Smooth muscle cell (in vitro differentiated cells): ENCODE results near the gene CC2D2B. TPM values are rescaled to one million over a fixed set of nuclear protein-coding genes. Genes with fewer than 3 reads are reported as not detected.

ENCODE experiments used
- DNase-seq: peaks from one replicate; lab custom pipeline; 2025; ENCODE audit not compliant: unreplicated experiment; lab: John Stamatoyannopoulos, UW
- H2AFZ ChIP-seq: fragments of 200-600 bp; sonication (generic); 2 replicates; pipeline ENCODE4 v1.6.0; 2016; ENCODE audit warnings: antibody characterized with exemption, low read depth, mild to moderate bottlenecking
- H3F3A ChIP-seq: fragments of 200-600 bp; sonication (generic); 2 replicates; pipeline ENCODE4 v1.6.0; 2017; ENCODE audit warnings: antibody characterized with exemption, low read depth
- H3K27ac ChIP-seq: fragments of 200-600 bp; sonication (generic); 2 replicates; pipeline ENCODE4 v1.5.1; 2016; ENCODE audit warnings: low read depth, mild to moderate bottlenecking
- H3K27me3 ChIP-seq: fragments of 200-600 bp; sonication (generic); 2 replicates; pipeline ENCODE4 v1.6.1; 2016; ENCODE audit warnings: low read depth, mild to moderate bottlenecking
- H3K36me3 ChIP-seq: fragments of 200-600 bp; sonication (generic); 2 replicates; pipeline ENCODE4 v1.5.1; 2016; ENCODE audit warnings: low read depth
- H3K4me1 ChIP-seq: fragments of 200-600 bp; sonication (generic); 2 replicates; pipeline ENCODE4 v1.5.1; 2016; ENCODE audit warnings: low read depth
- H3K4me2 ChIP-seq: fragments of 200-600 bp; sonication (generic); 2 replicates; pipeline ENCODE4 v1.6.0; 2016; ENCODE audit warnings: mild to moderate bottlenecking
- H3K4me3 ChIP-seq: fragments of 200-600 bp; sonication (generic); 2 replicates; pipeline ENCODE4 v1.5.1; 2016; ENCODE audit warnings: mild to moderate bottlenecking
- H3K79me2 ChIP-seq: fragments of 200-600 bp; sonication (generic); 2 replicates; pipeline ENCODE4 v1.6.0; 2016; ENCODE audit warnings: low read depth, mild to moderate bottlenecking
- H3K9ac ChIP-seq: fragments of 200-600 bp; sonication (generic); 2 replicates; pipeline ENCODE4 v1.6.0; 2016; ENCODE audit warnings: low read depth
- H3K9me3 ChIP-seq: fragments of 200-600 bp; sonication (generic); replicated peaks from 2 replicates; pipeline ENCODE4 v1.5.1; 2016; ENCODE audit warnings: low read depth
- H4K20me1 ChIP-seq: fragments of 200-600 bp; sonication (generic); 2 replicates; pipeline ENCODE4 v1.6.0; 2016; ENCODE audit warnings: low read depth
- CTCF ChIP-seq: fragments of 200-600 bp; sonication (generic); IDR thresholded peaks from 2 replicates; pipeline ENCODE4 v1.5.1; 2017; ENCODE audit warnings: borderline replicate concordance, mild to moderate bottlenecking, antibody characterized with exemption; ENCODE audit not compliant: insufficient read depth, poor library complexity, severe bottlenecking
- WGBS: methylation state at CpG from one replicate; pipeline ENCODE4 v1.1.7; 2016; ENCODE audit warnings: low lambda C conversion rate; 5-methylcytosine and 5-hydroxymethylcytosine counted together
- polyA plus RNA-seq: library from polyadenylated mRNA; unstranded; fragments of >200 nt; fragmentation: Nextera tagmentation; extraction: Ambion mirVana; gene quantifications from 2 replicates; pipeline ENCODE4 v1.2.1, GENCODE V29; 2016
- total RNA-seq: library from RNA; depleted of rRNA; stranded (reverse); fragments of >200 nt; gene quantifications from 2 replicates; pipeline ENCODE4 v1.2.3, GENCODE V29; 2014

CC2D2B gene
- total and polyA plus RNA-seq, 2 experiments from 2014 or later: not detected

GRCh38 chr10:96022739-96023138 is 115.0 kb downstream of the CC2D2B start:
- WGBS: 89% methylated on average over 2 of the region's 2 CpGs
- Histone ChIP-seq H4K20me1 (no peaks in the 10 kb centered on the region), H3K4me3 (no peak overlapping the region), H3K4me2 (no peak overlapping the region), H3K4me1 (no peaks in the 10 kb centered on the region), H3K9ac (no peak overlapping the region), H3K27ac (no peak overlapping the region), H3F3A (no peaks in the 10 kb centered on the region), H3K9me3 (no peaks in the 10 kb centered on the region), H2AFZ (no peak overlapping the region), H3K79me2 (no peaks in the 10 kb centered on the region), H3K36me3 (no peaks in the 10 kb centered on the region), H3K27me3 (peaks cover 8% of the 10 kb centered on the region)
- no peak for DNase-seq
- TF ChIP-seq CTCF: no peak

GRCh38 chr10:96023168-96023567 is 115.4 kb downstream of the CC2D2B start:
- no peak for TF ChIP-seq CTCF
- peaks cover 8% of the 10 kb centered on the region for H3K27me3 ChIP-seq

GRCh38 chr10:96025566-96025965 is 117.8 kb downstream of the CC2D2B start:
- WGBS: 71% methylated on average over 3 of the region's 3 CpGs
- no peaks in the 10 kb centered on the region for H3K79me2 ChIP-seq
- H3K27me3 ChIP-seq: no peaks in the 10 kb centered on the region
- no peak overlapping the region for H3K9ac ChIP-seq
- no peaks in the 10 kb centered on the region for H3K4me1 ChIP-seq
- H3K9me3 ChIP-seq: no peaks in the 10 kb centered on the region
- H3K4me2 ChIP-seq: no peak overlapping the region
- peak; percentile 4 for TF ChIP-seq CTCF
- no peak for DNase-seq
- no peaks in the 10 kb centered on the region for H3F3A ChIP-seq
- no peak overlapping the region for H2AFZ ChIP-seq
- no peak overlapping the region for H3K27ac ChIP-seq
- no peak overlapping the region for H3K4me3 ChIP-seq
- H3K36me3 ChIP-seq: no peaks in the 10 kb centered on the region
- H4K20me1 ChIP-seq: no peaks in the 10 kb centered on the region

More at GRCh38 chr10:96023168-96023567, 115.4 kb downstream of the CC2D2B start:
- Histone ChIP-seq H3K79me2 (no peaks in the 10 kb centered on the region), H3K9ac (no peak overlapping the region), H3K4me3 (no peak overlapping the region), H4K20me1 (no peaks in the 10 kb centered on the region), H3K4me2 (no peak overlapping the region), H3K36me3 (no peaks in the 10 kb centered on the region), H3K4me1 (no peaks in the 10 kb centered on the region), H2AFZ (no peak overlapping the region), H3K9me3 (no peaks in the 10 kb centered on the region), H3K27ac (no peak overlapping the region), H3F3A (no peaks in the 10 kb centered on the region)
- DNase-seq: no peak

- 92% methylated on average over 1 of the region's 1 CpG for WGBS
- Histone ChIP-seq H3K4me1 (peaks cover 10% of the 10 kb centered on the region), H2AFZ (no peak overlapping the region), H3K27ac (no peak overlapping the region), H3K27me3 (peaks cover 13% of the 10 kb centered on the region), H3K4me2 (no peak overlapping the region), H3K4me3 (no peak overlapping the region), H3F3A (peaks cover 2% of the 10 kb centered on the region), H4K20me1 (no peaks in the 10 kb centered on the region), H3K9me3 (no peaks in the 10 kb centered on the region), H3K79me2 (no peaks in the 10 kb centered on the region), H3K9ac (no peak overlapping the region), H3K36me3 (no peaks in the 10 kb centered on the region)
- DNase-seq: no peak
- no peak for TF ChIP-seq CTCF
Measured at GRCh38 chr10:96034625-96035024, 126.8 kb downstream of the CC2D2B start.
